Fibroblast of lung (primary cell): ENCODE measurements around the gene SLC5A8.

Experiments used
- EZH2 ChIP-seq: IDR thresholded peaks from 2 replicates; pipeline ENCODE4 v1.5.1; 2012; ENCODE audit warnings: low read length, control low read depth, mild to moderate bottlenecking; ENCODE audit errors: missing control alignments
- TF ChIP-seq, protein P1 (sequence below), 2 donors: IDR thresholded peaks in 1 of 2; conservative IDR thresholded peaks in 1 of 2; 1 replicate in 1 of 2; 2 replicates in 1 of 2; pipeline ENCODE4 v1.5.1; 2011 to 2012; ENCODE audit warnings: low read length in 2 of 2, control low read depth in 1 of 2, inconsistent platforms in 1 of 2, low read depth in 1 of 2, mild to moderate bottlenecking in 1 of 2

- TF ChIP-seq, protein P1, sequence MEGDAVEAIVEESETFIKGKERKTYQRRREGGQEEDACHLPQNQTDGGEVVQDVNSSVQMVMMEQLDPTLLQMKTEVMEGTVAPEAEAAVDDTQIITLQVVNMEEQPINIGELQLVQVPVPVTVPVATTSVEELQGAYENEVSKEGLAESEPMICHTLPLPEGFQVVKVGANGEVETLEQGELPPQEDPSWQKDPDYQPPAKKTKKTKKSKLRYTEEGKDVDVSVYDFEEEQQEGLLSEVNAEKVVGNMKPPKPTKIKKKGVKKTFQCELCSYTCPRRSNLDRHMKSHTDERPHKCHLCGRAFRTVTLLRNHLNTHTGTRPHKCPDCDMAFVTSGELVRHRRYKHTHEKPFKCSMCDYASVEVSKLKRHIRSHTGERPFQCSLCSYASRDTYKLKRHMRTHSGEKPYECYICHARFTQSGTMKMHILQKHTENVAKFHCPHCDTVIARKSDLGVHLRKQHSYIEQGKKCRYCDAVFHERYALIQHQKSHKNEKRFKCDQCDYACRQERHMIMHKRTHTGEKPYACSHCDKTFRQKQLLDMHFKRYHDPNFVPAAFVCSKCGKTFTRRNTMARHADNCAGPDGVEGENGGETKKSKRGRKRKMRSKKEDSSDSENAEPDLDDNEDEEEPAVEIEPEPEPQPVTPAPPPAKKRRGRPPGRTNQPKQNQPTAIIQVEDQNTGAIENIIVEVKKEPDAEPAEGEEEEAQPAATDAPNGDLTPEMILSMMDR (conservative IDR thresholded peaks at IDR 0.05 in 1 of 2, IDR thresholded peaks at IDR 0.05 in 1 of 2; ENCODE audit: low read depth in 1 of 2, low read length in 2 of 2): no peak
- no peak for TF ChIP-seq EZH2
Measured at GRCh38 chr12:101116911-101117310, 93.1 kb downstream of the SLC5A8 start.
